OCI-M2 (cell line): ENCODE results near the gene GORAB.

Experiments used
- DNase-seq: peaks from one replicate; lab custom pipeline; 2025; ENCODE audit not compliant: unreplicated experiment; lab: John Stamatoyannopoulos, UW

The GORAB gene

GRCh38 chr1:170537798-170538503 lies 6.0 kb downstream of the GORAB start:
- no peak for DNase-seq

DNA sequence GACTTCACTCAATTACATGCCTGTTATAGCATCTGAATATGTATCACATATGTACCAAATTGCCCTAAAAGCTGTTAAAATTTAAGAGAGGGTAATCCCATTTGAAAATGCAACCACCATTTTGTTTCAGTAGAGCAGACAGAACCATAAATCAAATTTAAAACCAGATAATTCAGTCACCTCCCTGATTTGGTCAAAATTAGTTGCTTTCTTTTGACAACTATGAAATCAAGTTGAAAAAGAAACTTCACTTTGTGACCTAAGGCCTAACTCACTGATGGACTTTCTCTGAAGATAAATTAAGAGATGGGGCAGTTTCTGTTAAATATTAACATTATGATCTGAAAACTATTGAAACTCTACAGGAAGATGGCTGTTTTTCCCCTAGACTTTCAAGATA lies 6.7 kb downstream of the GORAB start:
- no peak for DNase-seq

DNA sequence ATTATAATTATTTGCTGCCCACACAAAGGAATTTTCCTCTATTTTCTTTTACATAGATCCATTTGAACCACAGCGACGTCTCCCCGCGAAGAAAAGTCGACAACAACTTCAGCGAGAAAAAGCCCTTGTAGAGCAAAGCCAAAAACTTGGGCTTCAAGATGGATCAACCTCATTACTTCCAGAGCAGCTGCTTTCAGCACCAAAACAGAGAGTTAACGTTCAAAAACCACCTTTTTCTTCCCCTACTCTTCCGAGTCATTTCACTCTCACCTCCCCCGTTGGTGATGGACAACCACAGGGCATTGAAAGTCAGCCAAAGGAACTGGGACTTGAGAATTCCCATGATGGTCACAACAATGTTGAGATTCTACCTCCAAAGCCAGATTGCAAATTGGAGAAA lies 7.2 kb downstream of the GORAB start:
- no peak for DNase-seq

DNA sequence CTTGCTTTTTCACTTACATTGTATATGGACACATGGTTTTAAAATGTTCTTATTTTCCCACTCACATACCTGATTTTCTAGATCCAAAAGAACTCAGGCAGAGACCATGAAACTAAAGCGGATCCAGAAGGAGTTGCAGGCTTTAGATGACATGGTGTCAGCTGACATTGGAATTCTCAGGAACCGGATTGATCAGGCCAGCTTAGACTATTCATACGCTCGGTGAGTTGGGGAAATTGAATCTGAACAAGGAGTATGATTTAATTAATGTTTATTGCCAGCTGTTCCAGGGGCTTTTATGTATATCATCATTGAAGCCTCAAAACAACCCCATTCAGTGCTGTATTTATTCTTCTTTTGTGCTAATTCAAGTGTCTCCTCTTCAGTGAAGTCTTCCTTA lies 12.7 kb downstream of the GORAB start:
- DNase-seq, result no peak

- no peak for DNase-seq
Measured at GRCh38 chr1:170545476-170545875, 13.5 kb downstream of the GORAB start.

DNA sequence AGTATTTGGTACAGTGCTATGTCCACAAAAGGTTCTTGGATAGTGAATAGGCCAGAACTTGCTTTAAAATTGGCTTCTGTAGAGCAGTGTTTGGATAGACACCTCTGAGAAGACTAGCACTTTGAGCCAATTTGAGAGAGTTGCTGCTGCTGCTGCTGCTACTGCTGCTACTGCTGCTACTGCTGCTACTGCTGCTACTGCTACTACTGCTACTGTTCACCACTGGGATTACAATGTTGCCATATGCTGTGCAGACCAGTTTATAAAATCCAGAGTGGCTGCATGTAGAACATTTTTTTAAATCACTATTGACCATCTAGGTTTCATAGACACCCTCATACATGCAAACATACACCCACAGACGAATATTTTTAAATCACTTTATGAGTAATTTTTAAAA lies 15.3 kb downstream of the GORAB start:
- no peak for DNase-seq

DNA sequence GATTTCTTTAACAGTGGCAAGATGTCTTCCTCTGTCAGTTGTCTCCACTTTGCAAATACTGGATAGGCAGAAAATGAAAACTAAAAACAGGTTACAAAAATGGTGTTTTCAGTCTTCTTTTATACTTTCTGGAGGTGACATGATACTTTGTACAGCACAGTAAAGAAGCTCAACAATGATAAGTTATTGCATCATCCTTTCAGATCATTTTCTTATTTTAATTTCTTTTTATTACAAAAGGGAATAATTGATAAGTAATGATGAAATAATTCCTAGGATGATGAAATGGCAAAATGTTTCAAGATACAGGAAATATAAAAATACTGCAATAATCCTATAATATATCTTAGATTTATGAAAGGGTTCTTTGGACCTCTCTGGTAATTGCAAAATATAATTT lies 16.5 kb downstream of the GORAB start:
- DNase-seq, result no peak

DNA sequence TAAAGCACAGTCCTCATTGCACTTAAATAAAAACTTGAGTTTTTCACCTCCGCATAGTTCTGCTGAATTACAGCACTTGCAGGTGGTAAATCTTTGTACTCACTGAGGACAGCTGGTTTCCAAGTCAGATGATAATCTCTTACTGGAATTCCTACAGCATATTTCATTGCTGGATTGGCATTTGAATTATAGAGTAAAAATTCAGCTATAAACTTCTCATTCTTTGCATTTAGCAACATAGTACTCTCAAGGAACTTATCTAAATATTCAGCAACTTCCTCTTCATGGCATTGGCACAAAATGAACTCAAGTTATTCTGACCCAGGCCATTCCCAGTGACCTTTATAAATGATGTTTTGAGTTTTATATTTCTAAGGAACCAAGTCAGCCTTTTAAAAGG lies 23.4 kb downstream of the GORAB start:
- no peak for DNase-seq

DNA sequence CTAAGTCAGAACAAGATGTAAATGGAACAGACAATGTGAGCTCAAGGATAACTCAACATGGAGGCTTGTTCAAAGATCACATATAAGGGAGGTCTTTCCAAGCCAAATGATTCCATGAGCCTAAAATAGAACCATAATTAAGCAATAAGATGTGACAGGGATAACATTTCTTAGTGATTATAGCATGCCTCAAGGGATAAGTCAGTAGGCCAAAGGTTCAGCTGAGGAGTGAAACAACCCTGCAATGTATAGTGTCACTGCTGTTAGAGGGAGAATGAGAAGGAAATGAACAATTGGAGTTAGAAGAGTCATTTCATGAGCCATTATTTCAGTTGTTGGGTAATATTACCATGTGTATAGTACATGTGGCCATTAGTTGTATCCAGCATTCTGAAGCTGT lies 25.0 kb downstream of the GORAB start:
- DNase-seq, result no peak

DNA sequence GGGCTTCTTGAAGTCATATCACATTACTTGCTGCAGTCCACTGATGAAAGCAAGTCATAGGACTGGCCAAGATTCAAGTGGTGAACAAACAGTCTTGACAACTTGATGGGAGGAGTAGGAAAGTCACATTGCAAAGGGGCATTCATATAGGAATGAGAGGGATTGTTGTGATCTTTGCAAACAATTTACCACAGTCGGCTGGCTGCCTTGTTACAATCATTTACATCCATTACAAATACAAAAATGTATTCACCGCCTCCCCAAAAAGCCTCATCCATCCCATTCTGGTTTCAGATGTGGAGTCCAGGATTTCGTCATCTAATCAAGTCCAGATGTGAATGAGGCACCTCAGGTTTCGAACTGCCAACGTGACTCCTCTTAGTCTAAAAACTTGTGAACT lies 26.8 kb downstream of the GORAB start:
- DNase-seq, result no peak

DNA sequence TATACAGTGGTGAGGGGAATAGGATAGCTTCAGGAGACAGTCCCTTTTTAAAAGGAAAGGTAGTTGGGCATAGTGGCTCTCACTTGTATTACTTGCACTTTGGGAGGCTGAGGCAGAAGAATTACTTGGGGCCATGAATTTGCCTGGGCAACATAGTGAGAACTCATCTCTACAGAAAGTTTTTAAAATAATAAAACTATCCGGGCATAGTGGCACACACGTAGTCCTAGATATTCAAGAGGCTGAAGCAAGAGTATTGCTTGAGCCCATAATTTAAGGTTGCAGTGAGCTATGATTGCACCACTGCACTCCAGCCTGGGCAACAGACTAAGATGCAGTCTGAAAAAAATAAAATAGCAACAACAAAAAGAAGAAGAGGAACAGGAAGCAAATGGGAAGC lies 27.2 kb downstream of the GORAB start:
- no peak for DNase-seq

- DNase-seq, result no peak
Measured at GRCh38 chr1:170560681-170561285, 28.8 kb downstream of the GORAB start.

DNA sequence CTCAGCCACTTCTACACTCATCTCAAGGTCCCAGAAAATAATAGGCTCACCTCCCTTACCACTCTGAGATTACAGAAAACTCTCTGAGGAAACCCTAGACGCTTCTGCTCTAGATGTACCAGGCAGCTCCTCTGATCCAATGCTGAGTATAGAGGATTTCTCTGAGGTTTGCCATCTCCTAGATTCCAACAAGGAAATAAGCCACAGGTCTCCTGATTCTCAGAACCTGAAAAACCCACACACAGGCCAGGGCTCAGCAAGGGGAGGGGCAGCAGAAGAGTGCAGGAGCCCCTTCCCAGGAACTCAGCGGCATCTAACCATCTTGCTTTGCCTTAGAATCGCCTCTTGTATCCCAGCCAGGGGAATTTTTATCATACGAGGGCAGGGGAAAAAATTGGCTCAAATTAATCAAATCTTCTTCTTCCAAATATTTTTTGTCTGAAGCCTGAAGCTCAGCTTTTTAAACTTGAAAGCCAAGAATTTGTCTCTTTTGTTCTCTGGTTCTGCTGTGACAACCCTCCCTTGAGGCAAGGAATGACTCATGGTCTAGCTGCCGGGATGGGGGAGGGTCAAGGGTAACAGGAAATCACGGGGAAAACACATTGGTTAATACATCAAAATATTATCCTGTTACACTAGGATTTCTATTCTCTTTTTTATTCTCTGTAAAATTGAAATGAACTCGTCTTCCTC lies 30.8 kb downstream of the GORAB start:
- DNase-seq, result no peak

DNA sequence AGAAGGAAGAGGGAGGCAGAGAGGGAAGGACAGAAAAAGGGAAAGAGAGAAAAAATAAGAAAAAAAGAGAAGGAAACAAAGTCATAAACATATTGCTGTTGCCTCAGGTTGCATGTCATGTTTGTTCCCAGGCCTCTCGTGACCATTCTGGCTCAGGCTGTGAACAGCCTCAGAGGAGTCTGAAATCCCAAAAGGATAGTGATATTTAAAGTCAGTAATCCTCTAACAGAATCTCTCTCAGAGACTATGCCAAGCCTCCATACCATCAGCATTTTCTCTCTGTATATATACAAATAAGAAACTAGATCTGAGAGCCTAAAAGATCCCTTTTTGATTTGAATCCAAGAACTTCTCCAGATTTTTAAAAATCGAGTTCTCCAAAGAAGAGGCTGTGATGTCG lies 35.2 kb downstream of the GORAB start:
- DNase-seq, result no peak

- DNase-seq, result no peak
Measured at GRCh38 chr1:170568197-170568596, 36.2 kb downstream of the GORAB start.

DNA sequence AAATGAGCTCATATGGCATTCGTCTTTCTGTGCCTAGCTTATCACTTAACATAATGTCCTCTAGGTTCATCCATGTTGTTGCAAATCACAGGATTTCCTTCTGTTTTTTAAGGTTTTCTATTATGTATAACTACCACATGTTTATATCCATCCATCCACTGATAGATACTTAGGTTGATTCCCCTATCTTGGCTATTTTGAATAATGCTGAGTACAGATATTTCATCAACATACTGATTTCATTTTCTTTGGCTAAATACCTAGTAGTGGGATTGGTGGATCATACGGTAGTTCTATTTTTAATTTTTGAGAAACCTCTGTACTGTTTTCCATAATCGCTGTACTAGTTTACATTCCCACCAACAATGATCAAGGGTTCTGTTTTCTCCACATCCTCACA lies 45.0 kb downstream of the GORAB start:
- DNase-seq, result no peak

GRCh38 chr1:170578359-170578758 lies 46.4 kb downstream of the GORAB start:
- no peak for DNase-seq

DNA sequence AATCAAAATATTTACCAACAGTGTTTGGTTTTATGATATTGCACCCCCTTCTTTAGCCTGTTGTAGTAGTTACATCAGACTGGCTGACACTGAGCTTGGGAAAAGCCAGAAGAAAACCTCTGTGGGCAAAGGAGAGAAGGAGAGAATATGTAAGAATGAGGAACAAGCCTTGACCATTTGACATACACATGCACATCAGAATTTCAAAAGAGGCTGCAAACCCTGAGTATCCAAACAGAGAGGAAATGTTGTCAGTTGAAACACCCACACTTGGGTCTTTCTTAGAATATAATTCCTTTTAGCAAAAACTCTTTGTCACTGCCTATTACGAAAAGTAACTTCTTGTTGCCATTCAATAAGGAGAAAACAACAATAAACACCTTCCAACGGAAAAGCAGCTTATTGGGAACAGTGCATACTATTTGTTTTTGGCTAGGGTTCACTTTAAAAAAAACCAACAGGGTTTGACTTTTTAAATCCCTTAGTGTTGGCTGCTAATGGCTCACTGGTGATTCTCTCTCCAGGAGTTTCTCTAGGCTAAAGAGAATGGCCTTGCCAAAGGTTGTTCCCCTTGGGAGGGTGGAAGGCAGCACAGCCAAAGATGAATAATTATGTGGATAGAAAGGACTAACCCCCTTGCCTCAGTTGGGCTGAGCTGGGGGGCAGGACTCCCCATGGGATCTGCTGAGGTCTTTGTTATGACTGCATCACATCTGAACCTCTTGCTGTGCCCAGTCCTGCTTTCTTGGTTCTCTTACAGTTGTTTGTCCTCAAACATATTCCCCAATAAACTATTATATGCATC lies 48.9 kb downstream of the GORAB start:
- DNase-seq, result no peak

DNA sequence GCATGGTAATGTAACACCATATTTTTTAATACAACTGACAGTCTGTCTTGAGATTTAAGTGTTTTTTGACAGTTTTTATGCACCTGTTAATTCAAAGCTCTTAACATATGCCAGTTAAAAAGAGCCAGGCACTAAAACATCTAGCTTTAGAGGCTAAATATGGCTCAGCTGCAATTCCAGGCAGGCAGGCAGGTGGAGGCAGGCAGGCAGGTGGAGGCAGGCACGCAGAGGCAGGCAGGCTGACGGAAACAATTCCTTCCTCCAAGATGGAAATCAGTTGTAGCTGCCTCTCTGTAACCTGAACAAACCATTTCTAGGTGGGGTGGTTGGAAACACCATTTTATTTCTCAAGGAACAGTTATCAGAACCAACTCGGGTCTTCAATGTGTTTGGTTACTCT lies 51.2 kb downstream of the GORAB start:
- no peak for DNase-seq

GRCh38 chr1:170586321-170587252 lies 54.6 kb downstream of the GORAB start:
- no peak for DNase-seq

- no peak for DNase-seq
Measured at GRCh38 chr1:170587253-170587593, 55.3 kb downstream of the GORAB start.
